CD14-positive monocyte (primary cell): ENCODE data around the gene ZNF804B. TPM values are rescaled to one million over a fixed set of nuclear protein-coding genes. Genes with fewer than 3 reads are reported as not detected.

Experiments used
- DNase-seq, 3 donors: peaks; one replicate each; pipeline ENCODE4 v3.0.0-alpha.2; 2011 to 2022
- H2AFZ ChIP-seq: 2 replicates; pipeline ENCODE4 v1.6.0; 2012; ENCODE audit warnings: mild to moderate bottlenecking, low read depth, low read length, inconsistent platforms; ENCODE audit not compliant: insufficient read depth, poor library complexity, severe bottlenecking
- H3K27ac ChIP-seq, 2 donors: 1 replicate in 1 of 2; 2 replicates in 1 of 2; pipeline ENCODE4 v1.5.1; 2012 to 2013; ENCODE audit warnings: low read length in 2 of 2, control low read depth in 1 of 2, inconsistent platforms in 1 of 2, low read depth in 1 of 2, mild to moderate bottlenecking in 1 of 2
- H3K27me3 ChIP-seq, 2 donors: one replicate each; pipeline versions ENCODE4 v1.6.0 to v1.6.1; 2011 to 2013; ENCODE audit warnings: low read length in 2 of 2; ENCODE audit not compliant: control insufficient read depth in 2 of 2, insufficient read depth in 2 of 2
- H3K36me3 ChIP-seq, 2 donors: replicated peaks in 1 of 2; 1 replicate in 1 of 2; 2 replicates in 1 of 2; pipeline versions ENCODE4 v1.5.1 to v1.6.1; 2012 to 2013; ENCODE audit warnings: low read length in 2 of 2, control low read depth in 1 of 2, inconsistent platforms in 1 of 2, mild to moderate bottlenecking in 1 of 2; ENCODE audit not compliant: insufficient read depth in 2 of 2, control insufficient read depth in 1 of 2
- H3K4me1 ChIP-seq, 2 donors: 1 replicate in 1 of 2; 2 replicates in 1 of 2; pipeline versions ENCODE4 v1.5.1 to v1.6.1; 2012 to 2013; ENCODE audit warnings: low read length in 2 of 2, control low read depth in 1 of 2, inconsistent platforms in 1 of 2, mild to moderate bottlenecking in 1 of 2, moderate library complexity in 1 of 2; ENCODE audit not compliant: insufficient read depth in 2 of 2, control insufficient read depth in 1 of 2
- H3K4me2 ChIP-seq: replicated peaks from 2 replicates; pipeline ENCODE3; 2012; ENCODE audit warnings: low read length, moderate library complexity, mild to moderate bottlenecking; ENCODE audit not compliant: poor library complexity, severe bottlenecking; ENCODE audit errors: extremely low read depth
- H3K4me3 ChIP-seq, 3 experiments: fragments of 200-600 bp in 1 of 3; sonication (generic) in 1 of 3; replicated peaks in 1 of 3; 1 replicate in 2 of 3; 2 replicates in 1 of 3; pipeline ENCODE4 v1.5.1; 2011 to 2013; ENCODE audit warnings: low read length in 3 of 3, mild to moderate bottlenecking in 3 of 3, control low read depth in 2 of 3, low read depth in 2 of 3, inconsistent platforms in 1 of 3, moderate library complexity in 1 of 3
- H3K79me2 ChIP-seq: 2 replicates; pipeline ENCODE4 v1.6.0; 2012; ENCODE audit warnings: mild to moderate bottlenecking, control low read depth, inconsistent platforms, low read length, moderate library complexity; ENCODE audit not compliant: insufficient read depth
- H3K9ac ChIP-seq: 2 replicates; pipeline ENCODE4 v1.6.0; 2017; ENCODE audit warnings: low read length, mild to moderate bottlenecking; ENCODE audit not compliant: insufficient read depth, poor library complexity, severe bottlenecking
- H3K9me3 ChIP-seq, 2 donors: replicated peaks in 1 of 2; 1 replicate in 1 of 2; 2 replicates in 1 of 2; pipeline versions ENCODE4 v1.5.1 to v1.6.1; 2012 to 2013; ENCODE audit warnings: low read length in 2 of 2, control low read depth in 1 of 2; ENCODE audit not compliant: control insufficient read depth in 1 of 2, insufficient read depth in 1 of 2
- H4K20me1 ChIP-seq: 2 replicates; pipeline ENCODE4 v1.6.0; 2012; ENCODE audit warnings: mild to moderate bottlenecking, low read length, control low read depth, moderate library complexity; ENCODE audit not compliant: insufficient read depth
- H3K27ac Mint-ChIP-seq, 7 donors: one replicate each; pipeline ENCODE4 v1.8.0; 2020; ENCODE audit warnings: mild to moderate bottlenecking in 7 of 7, mixed read lengths in 7 of 7, moderate library complexity in 6 of 7, inconsistent platforms in 2 of 7
- H3K27me3 Mint-ChIP-seq, 3 donors: one replicate each; pipeline ENCODE4 v1.8.0; 2021 to 2022; ENCODE audit warnings: low read depth in 3 of 3, mild to moderate bottlenecking in 3 of 3, mixed read lengths in 3 of 3, moderate library complexity in 3 of 3, inconsistent platforms in 1 of 3
- H3K36me3 Mint-ChIP-seq, 2 donors: one replicate each; pipeline ENCODE4 v1.8.0; 2020; ENCODE audit warnings: mixed read lengths in 2 of 2, inconsistent platforms in 1 of 2, mild to moderate bottlenecking in 1 of 2
- H3K4me1 Mint-ChIP-seq: one replicate; pipeline ENCODE4 v1.8.0; 2020; ENCODE audit warnings: mild to moderate bottlenecking, mixed read lengths
- H3K4me3 Mint-ChIP-seq, 2 donors: one replicate each; pipeline ENCODE4 v1.8.0; 2020; ENCODE audit warnings: mild to moderate bottlenecking in 2 of 2, mixed read lengths in 2 of 2, moderate library complexity in 1 of 2
- H3K9me3 Mint-ChIP-seq, 7 donors: one replicate each; pipeline ENCODE4 v1.8.0; 2020 to 2022; ENCODE audit warnings: mixed read lengths in 7 of 7, mild to moderate bottlenecking in 6 of 7, moderate library complexity in 6 of 7, inconsistent platforms in 2 of 7
- CTCF ChIP-seq: fragments of 200-600 bp; IDR thresholded peaks from one replicate; pipeline ENCODE4 v1.8.0; 2022; ENCODE audit warnings: antibody characterized with exemption, mild to moderate bottlenecking
- WGBS: methylation state at CpG from one replicate; pipeline ENCODE4 v1.1.5; 2013; ENCODE audit warnings: missing lambda C conversion rate; ENCODE audit not compliant: insufficient coverage; 5-methylcytosine and 5-hydroxymethylcytosine counted together
- intact Hi-C, 2 donors: fragments of 100-400 bp; cut with micrococcal nuclease; formaldehyde crosslinking; loops; one replicate each; pipeline versions ENCODE4 v1.15.0 to v1.15.1; 2023
- polyA plus RNA-seq, 3 donors: library from polyadenylated mRNA; depleted of rRNA in 1 of 3; unstranded in 2 of 3; stranded (reverse) in 1 of 3; fragments of 300-500 nt in 2 of 3; fragments of >200 nt in 1 of 3; fragmentation: Illumina TruSeq in 2 of 3; gene quantifications; 1 replicate in 2 of 3; 2 replicates in 1 of 3; pipeline ENCODE4 v1.2.3, GENCODE V29; 2012 to 2021

The ZNF804B gene
- polyA plus RNA-seq, 3 donors = not detected

DNA sequence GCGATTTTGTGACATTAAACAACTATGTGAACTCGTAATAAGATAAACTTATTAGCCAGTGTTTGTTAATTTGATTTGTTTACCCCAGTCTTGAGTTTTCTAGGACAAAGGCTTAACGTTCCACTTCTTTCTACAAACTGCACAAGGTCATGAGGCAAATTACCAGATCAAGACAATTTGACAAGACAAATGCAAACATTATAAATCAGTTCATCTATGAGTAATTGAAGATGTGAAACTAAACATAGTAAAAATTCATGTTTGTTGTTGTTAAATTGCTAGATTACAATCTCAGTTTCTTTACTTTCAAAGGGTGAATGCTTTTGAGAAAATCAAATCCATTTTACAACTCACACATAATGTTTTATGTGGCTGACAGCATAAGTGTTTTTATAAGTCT lies 13.4 kb upstream of the ZNF804B start:
- Histone ChIP-seq H3K9ac (no peak overlapping the region), H3K4me1 (no peaks in the 10 kb centered on the region), H3K36me3 (no peaks in the 10 kb centered on the region), H3K27ac (no peak overlapping the region), H4K20me1 (no peaks in the 10 kb centered on the region), H3K79me2 (no peaks in the 10 kb centered on the region), H3K4me3 (no peak overlapping the region), H3K4me2 (no peak overlapping the region), H3K27me3 (no peaks in the 10 kb centered on the region), H2AFZ (no peak overlapping the region), H3K9me3 (no peaks in the 10 kb centered on the region)
- Mint-ChIP-seq H3K4me1 (no peaks in the 10 kb centered on the region), H3K36me3 (no peaks in the 10 kb centered on the region), H3K27ac (no peak overlapping the region), H3K27me3 (peaks cover 0 to 2% (median 0%) of the 10 kb centered on the region in 3 donors), H3K9me3 (no peaks in the 10 kb centered on the region), H3K4me3 (no peak overlapping the region)
- intact Hi-C loops = no loop called here
- DNase-seq = no peak
- WGBS = no CpG with 5 or more reads among the region's 3 CpGs
- TF ChIP-seq CTCF = no peak

DNA sequence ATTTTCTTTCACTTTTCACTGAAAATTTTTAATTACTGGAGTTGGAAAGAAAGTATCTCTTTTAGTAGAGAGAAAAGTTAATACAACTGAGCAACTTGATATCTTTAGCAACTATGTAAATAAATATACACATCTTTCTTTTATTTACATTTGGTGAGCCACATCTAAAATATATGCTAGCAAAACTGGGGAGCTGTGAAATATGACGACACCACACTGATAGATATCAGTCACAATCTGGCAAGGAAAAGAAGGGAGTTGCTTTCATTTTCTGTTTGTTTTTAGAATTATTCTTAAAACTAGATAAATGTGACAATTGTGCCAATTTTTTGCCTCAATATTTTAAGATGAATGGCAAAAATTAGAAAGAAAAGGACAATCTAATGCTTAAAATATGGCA lies 2.7 kb upstream of the ZNF804B start:
- Histone ChIP-seq H4K20me1 (no peaks in the 10 kb centered on the region), H3K79me2 (no peaks in the 10 kb centered on the region), H3K27ac (no peak overlapping the region), H3K4me3 (no peak overlapping the region), H3K4me1 (no peaks in the 10 kb centered on the region), H3K4me2 (no peak overlapping the region), H3K27me3 (peaks cover 36 to 61% of the 10 kb centered on the region in 2 donors), H2AFZ (no peak overlapping the region), H3K36me3 (no peaks in the 10 kb centered on the region), H3K9me3 (peaks cover 0 to 8% of the 10 kb centered on the region in 2 donors), H3K9ac (no peak overlapping the region)
- TF ChIP-seq CTCF = no peak
- Mint-ChIP-seq H3K36me3 (no peaks in the 10 kb centered on the region), H3K27me3 (peaks cover 36 to 55% (median 49%) of the 10 kb centered on the region in 3 donors), H3K27ac (no peak overlapping the region), H3K9me3 (peaks cover 0 to 3% (median 1%) of the 10 kb centered on the region in 7 donors), H3K4me1 (peaks cover 4% of the 10 kb centered on the region), H3K4me3 (no peak overlapping the region)
- WGBS = no CpG with 5 or more reads among the region's 1 CpG
- intact Hi-C loops = no loop called here
- DNase-seq = no peak
